ENCODE measurements around the gene CBX1. TPM values are rescaled to one million over a fixed set of nuclear protein-coding genes. Genes with fewer than 3 reads are reported as not detected.

The CBX1 gene
- total RNA-seq, 2 donors from 2014 or later = 15.8 to 34.2 TPM

DNA sequence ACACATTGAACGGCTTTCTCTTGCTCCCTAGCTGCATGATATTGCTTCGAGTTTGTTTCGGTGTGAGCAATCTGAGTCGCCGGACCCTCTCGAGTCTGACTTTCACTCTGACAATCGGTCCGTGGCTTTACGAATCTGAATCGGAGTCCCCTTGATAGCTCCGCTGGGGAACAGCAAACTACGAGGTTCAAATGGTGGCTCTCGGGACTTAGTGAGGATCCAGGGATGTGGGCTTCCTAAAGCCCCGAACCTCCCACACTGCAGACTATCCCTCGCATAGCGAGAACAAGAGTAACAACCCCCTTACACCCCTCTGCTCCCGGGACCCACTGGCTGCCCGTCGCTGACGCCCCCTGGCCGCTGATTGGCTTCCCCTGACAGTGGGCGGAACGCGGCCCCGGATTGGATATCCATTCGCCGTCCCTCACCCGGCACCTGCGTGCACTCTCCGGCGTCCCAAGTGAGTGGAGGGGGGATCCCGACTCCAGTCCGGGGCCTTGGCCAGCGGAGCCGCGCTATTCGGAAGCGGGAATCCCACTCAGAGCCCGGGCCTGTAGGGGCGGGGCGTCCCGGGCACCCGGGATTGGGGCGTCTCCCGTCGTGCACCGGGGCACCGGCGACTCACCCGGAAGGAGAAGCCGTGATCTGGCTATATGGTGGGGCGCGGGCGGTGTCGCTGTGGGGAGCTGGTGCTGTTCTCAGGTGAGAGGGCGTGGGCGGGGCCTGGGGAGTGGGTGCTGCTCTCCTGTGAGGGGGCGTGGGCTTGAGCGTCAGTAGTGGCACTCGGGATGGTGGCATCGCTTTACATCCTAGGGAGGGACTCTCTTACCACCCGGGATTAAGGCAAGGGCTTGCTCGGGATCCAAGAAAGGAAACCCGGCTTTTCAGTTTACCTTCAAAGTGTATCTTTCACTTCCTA lies 6.1 kb upstream of the CBX1 start, which contains the start of gene SNX11:
Gene SNX11 (plus strand): TSS at position 630 of the 919 bp plus-strand sequence. CDS start 4,278 bp downstream, outside the sequence.
- H3K4me1 ChIP-seq = peaks cover 21% of the 10 kb centered on the region
- H3K36me3 ChIP-seq (replicated peaks in 1 of 2; ENCODE audit: insufficient read depth in 1 of 2, low read depth in 2 of 2) = no peaks in the 10 kb centered on the region
- peak within 1 kb of the TSS; percentile 95 to 98 (median 96) for H3K27ac ChIP-seq
- intact Hi-C loops (cut with DNase I) = no loop called here
- H3K27me3 ChIP-seq = no peaks in the 10 kb centered on the region
- WGBS, 2 donors = 0% methylated on average over 19 to 64 of the region's 64 CpGs
- H3K4me3 ChIP-seq = peak within 1 kb of the TSS; percentile 62 to 69
- H3K9me3 ChIP-seq = no peaks in the 10 kb centered on the region
- peak; percentile 44 to 78 (median 74) for TF ChIP-seq POLR2A (IDR thresholded peaks at IDR 0.05)
- TF ChIP-seq, protein P1, sequence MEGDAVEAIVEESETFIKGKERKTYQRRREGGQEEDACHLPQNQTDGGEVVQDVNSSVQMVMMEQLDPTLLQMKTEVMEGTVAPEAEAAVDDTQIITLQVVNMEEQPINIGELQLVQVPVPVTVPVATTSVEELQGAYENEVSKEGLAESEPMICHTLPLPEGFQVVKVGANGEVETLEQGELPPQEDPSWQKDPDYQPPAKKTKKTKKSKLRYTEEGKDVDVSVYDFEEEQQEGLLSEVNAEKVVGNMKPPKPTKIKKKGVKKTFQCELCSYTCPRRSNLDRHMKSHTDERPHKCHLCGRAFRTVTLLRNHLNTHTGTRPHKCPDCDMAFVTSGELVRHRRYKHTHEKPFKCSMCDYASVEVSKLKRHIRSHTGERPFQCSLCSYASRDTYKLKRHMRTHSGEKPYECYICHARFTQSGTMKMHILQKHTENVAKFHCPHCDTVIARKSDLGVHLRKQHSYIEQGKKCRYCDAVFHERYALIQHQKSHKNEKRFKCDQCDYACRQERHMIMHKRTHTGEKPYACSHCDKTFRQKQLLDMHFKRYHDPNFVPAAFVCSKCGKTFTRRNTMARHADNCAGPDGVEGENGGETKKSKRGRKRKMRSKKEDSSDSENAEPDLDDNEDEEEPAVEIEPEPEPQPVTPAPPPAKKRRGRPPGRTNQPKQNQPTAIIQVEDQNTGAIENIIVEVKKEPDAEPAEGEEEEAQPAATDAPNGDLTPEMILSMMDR (IDR thresholded peaks at IDR 0.05) = peak in 1 of 7 experiments; percentile 16
- ATAC-seq = peak; percentile 93
- DNase-seq = peak; percentile 91 to 97 (median 94)

DNA sequence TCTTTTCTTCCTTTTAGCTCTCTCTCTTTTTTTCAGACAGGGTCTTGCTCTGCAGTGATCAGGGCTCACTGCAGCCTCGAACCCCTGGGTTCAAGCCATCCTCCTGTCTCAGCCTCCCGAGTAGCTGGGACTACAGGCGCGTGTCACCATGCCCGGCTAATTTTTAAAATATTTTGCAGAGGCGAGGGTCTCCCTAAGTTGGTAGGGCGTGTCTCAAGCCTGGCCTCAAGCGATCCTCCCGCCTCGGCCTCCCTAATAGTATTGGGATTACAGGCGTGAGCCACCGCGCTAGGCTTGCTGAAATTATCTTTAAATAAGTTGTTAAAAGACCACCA lies 5.5 kb upstream of the CBX1 start:
- no peaks in the 10 kb centered on the region for H3K9me3 ChIP-seq
- no peaks in the 10 kb centered on the region for H3K27me3 ChIP-seq
- peak overlapping the region; percentile 95 to 98 (median 96) for H3K27ac ChIP-seq
- WGBS, 2 donors = 37 to 41% methylated on average over 13 of the region's 13 CpGs
- H3K4me1 ChIP-seq = peaks cover 21% of the 10 kb centered on the region
- ATAC-seq (no peak), DNase-seq (no peak)
- intact Hi-C loops (cut with DNase I) = no loop called here
- H3K36me3 ChIP-seq (replicated peaks in 1 of 2; ENCODE audit: insufficient read depth in 1 of 2, low read depth in 2 of 2) = no peaks in the 10 kb centered on the region
- TF ChIP-seq, protein P1 (IDR thresholded peaks at IDR 0.05) = no peak
- no peak for TF ChIP-seq POLR2A (IDR thresholded peaks at IDR 0.05)
- peak overlapping the region; percentile 62 to 69 for H3K4me3 ChIP-seq

DNA sequence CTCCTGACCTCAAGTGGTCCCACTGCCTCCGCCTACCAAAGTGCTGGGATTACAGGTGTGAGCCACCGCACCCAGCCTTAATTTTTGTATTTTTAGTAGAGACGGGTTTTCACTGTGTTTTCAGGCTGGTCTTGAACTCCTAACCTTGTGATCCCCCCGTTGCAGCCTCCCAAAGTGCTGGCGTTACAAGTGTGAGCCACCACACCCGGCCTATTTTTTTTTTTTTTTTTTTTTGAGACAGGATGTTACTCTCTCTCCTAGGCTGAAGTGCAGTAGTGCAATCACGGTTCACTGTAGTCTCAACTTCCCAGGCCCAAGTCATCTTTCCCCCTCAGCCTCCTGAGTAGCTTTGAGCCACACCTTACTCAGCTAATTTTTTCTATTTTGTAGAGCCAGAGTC lies 3.2 kb upstream of the CBX1 start:
- ATAC-seq (no peak), DNase-seq (no peak)
- H3K4me3 ChIP-seq = no peak overlapping the region
- 87 to 90% methylated on average over 7 of the region's 7 CpGs for WGBS, 2 donors
- H3K27me3 ChIP-seq = no peaks in the 10 kb centered on the region
- H3K4me1 ChIP-seq = peaks cover 24% of the 10 kb centered on the region
- intact Hi-C loops (cut with DNase I) = no loop called here
- no peaks in the 10 kb centered on the region for H3K36me3 ChIP-seq (replicated peaks in 1 of 2; ENCODE audit: insufficient read depth in 1 of 2, low read depth in 2 of 2)
- no peak for TF ChIP-seq POLR2A (IDR thresholded peaks at IDR 0.05)
- TF ChIP-seq, protein P1 (IDR thresholded peaks at IDR 0.05) = no peak
- H3K27ac ChIP-seq = no peak overlapping the region
- no peaks in the 10 kb centered on the region for H3K9me3 ChIP-seq

DNA sequence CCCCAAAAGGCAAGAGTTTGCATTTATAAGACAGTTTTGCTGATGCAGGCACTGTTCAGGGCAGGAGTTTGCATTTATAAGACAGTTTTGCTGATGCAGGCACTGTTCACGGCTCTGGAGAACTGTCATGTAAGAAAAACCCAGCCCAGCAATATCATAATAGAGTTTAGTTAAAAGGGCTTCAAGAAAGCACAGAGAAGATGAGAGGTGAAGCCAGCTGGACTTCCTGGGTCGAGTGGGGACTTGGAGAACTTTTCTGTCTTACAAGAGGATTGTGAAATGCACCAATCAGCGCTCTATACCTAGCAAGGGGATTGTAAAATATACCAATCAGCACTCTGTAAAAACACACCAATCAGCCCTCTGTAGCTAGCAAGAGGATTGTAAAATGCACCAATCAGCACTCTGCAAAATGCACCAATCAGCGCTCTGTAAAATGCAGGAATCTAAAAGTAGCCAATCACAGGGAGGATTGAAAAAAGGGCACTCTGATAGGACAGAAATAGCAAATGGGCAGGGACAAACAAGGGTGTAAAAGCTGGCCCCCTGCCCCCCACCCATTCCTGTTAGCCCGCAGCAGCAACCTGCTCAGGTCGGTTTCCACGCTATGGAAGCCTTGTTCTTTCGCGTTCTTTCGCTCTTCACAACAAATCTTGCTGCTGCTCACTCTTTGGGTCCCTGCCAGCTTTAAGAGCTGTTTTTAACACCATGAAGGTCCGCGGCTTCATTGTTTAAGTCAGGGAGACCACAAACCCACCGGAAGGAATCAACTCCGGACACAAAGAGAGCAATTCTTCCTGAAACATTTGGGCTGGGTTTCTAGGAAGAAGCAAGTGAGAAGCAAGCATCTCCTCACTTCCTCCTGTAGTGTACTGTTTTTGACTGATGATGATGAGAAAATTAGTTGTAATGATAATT lies 1.8 kb upstream of the CBX1 start:
- H3K4me1 ChIP-seq = peaks cover 12% of the 10 kb centered on the region
- H3K9me3 ChIP-seq = no peaks in the 10 kb centered on the region
- H3K27me3 ChIP-seq = no peaks in the 10 kb centered on the region
- no peak overlapping the region for H3K4me3 ChIP-seq
- H3K36me3 ChIP-seq (replicated peaks in 1 of 2; ENCODE audit: insufficient read depth in 1 of 2, low read depth in 2 of 2) = no peaks in the 10 kb centered on the region
- DNase-seq = peak in 1 of 4 donors; percentile 19
- intact Hi-C loops (cut with DNase I) = no loop called here
- no peak for ATAC-seq
- peak overlapping the region in 1 of 4 donors; percentile 41 for H3K27ac ChIP-seq
- WGBS, 2 donors = 67 to 79% methylated on average over 14 of the region's 14 CpGs
- TF ChIP-seq POLR2A (IDR thresholded peaks at IDR 0.05) = no peak
- TF ChIP-seq, protein P1 (IDR thresholded peaks at IDR 0.05) = no peak

Measured in body of pancreas (tissue), 4 donors.